IMR-90 (cell line): ENCODE measurements around the gene HDAC9. TPM values are rescaled to one million over a fixed set of nuclear protein-coding genes. Genes with fewer than 3 reads are reported as not detected.
A peak's percentile ranks its signal among the peaks of the same experiment; 100 is the strongest.

Experiments
- ATAC-seq: fragments of 200-7000 bp; cut with Tn5 transposase; 2 replicates; pipeline ENCODE4 v1.9.1; 2020; ENCODE audit warnings: low read depth, mild to moderate bottlenecking, moderate library complexity
- BruUV-seq: library from RNA; stranded (reverse); fragments of 400-500 nt; replicated peaks from 2 replicates; lab custom pipeline; 2021; lab: Mats Ljungman, UMichigan
- CTCF ChIA-PET: fragments of 300-600 bp; formaldehyde crosslinking; extraction: SDS; loops from one replicate; lab custom pipeline; 2021; ENCODE audit warnings: antibody characterized with exemption; lab: Yijun Ruan, JAX
- POLR2A ChIA-PET: fragments of 300-600 bp; sonication (Branson Sonifier 250); formaldehyde crosslinking; loops from one replicate; lab custom pipeline; 2022; ENCODE audit warnings: antibody characterized with exemption; ENCODE audit not compliant: unreplicated experiment; lab: Charles Lee
- DNase-seq: peaks from one replicate; pipeline ENCODE4 v3.0.0; 2013
- H2AFZ ChIP-seq: replicated peaks from 2 replicates; pipeline ENCODE3; 2013; ENCODE audit warnings: low read length, mild to moderate bottlenecking; ENCODE audit not compliant: poor library complexity
- H2AK5ac ChIP-seq: 2 replicates; pipeline ENCODE4 v1.6.1; 2013; ENCODE audit warnings: low read depth, low read length, inconsistent platforms
- H2AK9ac ChIP-seq: replicated peaks from 2 replicates; pipeline ENCODE3; 2013; ENCODE audit warnings: mild to moderate bottlenecking, low read depth, low read length, moderate library complexity; ENCODE audit not compliant: poor library complexity
- H2BK120ac ChIP-seq: 2 replicates; pipeline ENCODE4 v1.6.1; 2013; ENCODE audit warnings: low read depth, low read length, inconsistent platforms
- H2BK15ac ChIP-seq: 3 replicates; pipeline ENCODE4 v1.6.1; 2013; ENCODE audit warnings: low read depth, low read length, inconsistent platforms
- H2BK20ac ChIP-seq: 2 replicates; pipeline ENCODE4 v1.6.1; 2013; ENCODE audit warnings: low read depth, mild to moderate bottlenecking, inconsistent platforms, low read length, moderate library complexity
- H2BK5ac ChIP-seq: 2 replicates; pipeline ENCODE4 v1.6.1; 2013; ENCODE audit warnings: mild to moderate bottlenecking, low read depth, low read length, inconsistent platforms; ENCODE audit not compliant: poor library complexity, severe bottlenecking
- H3K14ac ChIP-seq: replicated peaks from 2 replicates; pipeline ENCODE4 v1.6.1; 2013; ENCODE audit warnings: low read depth, low read length, inconsistent platforms
- H3K18ac ChIP-seq: 2 replicates; pipeline ENCODE4 v1.6.1; 2013; ENCODE audit warnings: low read depth, low read length, control low read depth
- H3K23ac ChIP-seq: 2 replicates; pipeline ENCODE4 v1.6.1; 2013; ENCODE audit warnings: low read depth, low read length, inconsistent platforms
- H3K27ac ChIP-seq: 2 replicates; pipeline ENCODE4 v1.5.1; 2013; ENCODE audit warnings: mild to moderate bottlenecking, control low read depth, low read length; ENCODE audit not compliant: insufficient read depth
- H3K27me3 ChIP-seq: 2 replicates; pipeline ENCODE4 v1.6.1; 2013; ENCODE audit warnings: low read length; ENCODE audit not compliant: control insufficient read depth, insufficient read depth
- H3K36me3 ChIP-seq: 2 replicates; pipeline ENCODE4 v1.6.1; 2013; ENCODE audit warnings: low read length, mixed read lengths; ENCODE audit not compliant: control insufficient read depth, insufficient read depth
- H3K4ac ChIP-seq: 2 replicates; pipeline ENCODE4 v1.6.1; 2013; ENCODE audit warnings: low read depth, low read length, inconsistent platforms
- H3K4me1 ChIP-seq: 2 replicates; pipeline ENCODE4 v1.6.1; 2013; ENCODE audit warnings: low read length, mixed read lengths; ENCODE audit not compliant: control insufficient read depth, insufficient read depth
- H3K4me2 ChIP-seq: 2 replicates; pipeline ENCODE4 v1.6.1; 2013; ENCODE audit warnings: low read depth, mild to moderate bottlenecking, control low read depth, low read length, moderate library complexity
- H3K4me3 ChIP-seq: 2 replicates; pipeline ENCODE4 v1.5.1; 2013; ENCODE audit warnings: low read depth, mild to moderate bottlenecking, control low read depth, low read length, moderate library complexity; ENCODE audit not compliant: insufficient read depth
- H3K56ac ChIP-seq: 2 replicates; pipeline ENCODE4 v1.6.1; 2013; ENCODE audit warnings: low read length, inconsistent platforms; ENCODE audit not compliant: insufficient read depth; ENCODE audit errors: extremely low read depth
- H3K79me1 ChIP-seq, 2 experiments: 2 replicates each; pipeline ENCODE4 v1.6.1; 2013; ENCODE audit warnings: low read length in 2 of 2, inconsistent platforms in 1 of 2, low read depth in 1 of 2
- H3K9ac ChIP-seq: 2 replicates; pipeline ENCODE4 v1.6.1; 2013; ENCODE audit warnings: low read depth, low read length, control low read depth
- H3K9me1 ChIP-seq: 2 replicates; pipeline ENCODE4 v1.6.1; 2013; ENCODE audit warnings: low read length, inconsistent platforms; ENCODE audit not compliant: insufficient read depth
- H3K9me3 ChIP-seq: 2 replicates; pipeline ENCODE4 v1.6.1; 2013; ENCODE audit warnings: low read length; ENCODE audit not compliant: control insufficient read depth, insufficient read depth
- H4K20me1 ChIP-seq: 2 replicates; pipeline ENCODE4 v1.6.1; 2013; ENCODE audit warnings: low read length, inconsistent platforms; ENCODE audit not compliant: insufficient read depth
- H4K5ac ChIP-seq: 2 replicates; pipeline ENCODE4 v1.6.1; 2013; ENCODE audit warnings: mild to moderate bottlenecking, low read depth, low read length, control low read depth
- H4K8ac ChIP-seq, 2 experiments: 2 replicates each; pipeline ENCODE4 v1.6.1; 2013; ENCODE audit warnings: low read depth in 2 of 2, low read length in 2 of 2, control low read depth in 1 of 2, inconsistent platforms in 1 of 2
- H4K91ac ChIP-seq: 2 replicates; pipeline ENCODE4 v1.6.1; 2013; ENCODE audit warnings: low read depth, low read length, inconsistent platforms; ENCODE audit not compliant: insufficient read depth
- CTCF ChIP-seq: conservative IDR thresholded peaks from 2 replicates; pipeline ENCODE4 v1.5.1; 2012; ENCODE audit warnings: mild to moderate bottlenecking, low read depth, low read length, improper control_type of control experiment
- FOS ChIP-seq: fragments of 150-350 bp; IDR thresholded peaks from 2 replicates; pipeline ENCODE4 v1.6.1; 2016; ENCODE audit warnings: low read depth, low read length
- RFX5 ChIP-seq: IDR thresholded peaks from 2 replicates; pipeline ENCODE4 v1.8.0; 2012; ENCODE audit warnings: low read depth, mild to moderate bottlenecking, low read length, moderate library complexity
- WGBS, 2 experiments: methylation state at CpG; one replicate each; pipeline versions ENCODE4 v1.1.5 to v1.1.7; 2013; ENCODE audit warnings: missing lambda C conversion rate in 2 of 2; ENCODE audit not compliant: insufficient read length in 1 of 2; ENCODE audit errors: extremely low coverage in 2 of 2; 5-methylcytosine and 5-hydroxymethylcytosine counted together
- dilution Hi-C: fragments of 300-500 bp; cut with HindIII; formaldehyde crosslinking; loops from one replicate; pipeline ENCODE4 v1.14.3; 2018; ENCODE audit warnings: low sequenced_read_pairs; ENCODE audit not compliant: unreplicated experiment
- in situ Hi-C: fragments of 300-500 bp; cut with MboI; formaldehyde crosslinking; loops from 3 replicates; pipeline ENCODE4 v1.14.3; 2019; ENCODE audit warnings: low sequenced_read_pairs, inconsistent platforms, mixed read lengths
- intact Hi-C: fragments of 100-400 bp; cut with micrococcal nuclease; formaldehyde crosslinking; loops from 2 replicates; pipeline ENCODE4 v1.10.0; 2022
- polyA plus RNA-seq, 3 experiments: library from polyadenylated mRNA; depleted of rRNA; stranded (reverse); fragments of >200 nt; gene quantifications; 2 replicates each; pipeline ENCODE4 v1.2.3, GENCODE V29; 2012; ENCODE audit warnings: low replicate concordance in 1 of 3
- total RNA-seq: library from RNA; depleted of rRNA; stranded (reverse); fragments of >200 nt; gene quantifications from 2 replicates; pipeline ENCODE4 v1.2.3, GENCODE V29; 2012

HDAC9 gene
- total and polyA plus RNA-seq, 2 of the 4 experiments (the other 2 are of a cell fraction): 4.3 to 24.7 TPM

GRCh38 chr7:18520450-18521235, 25.1 kb downstream of the HDAC9 start:
- H3K79me1 ChIP-seq: peaks cover 0 to 6% of the 10 kb centered on the region in 2 experiments; a peak in 1 of 4 replicates
- intact Hi-C loops (no loop called here), in situ Hi-C loops (no loop called here), dilution Hi-C loops (no loop called here)
- TF ChIP-seq FOS (no peak), RFX5 (no peak), CTCF (no peak)
- H3K4me1 ChIP-seq: peaks cover 5% of the 10 kb centered on the region
- H3K14ac ChIP-seq: peak overlapping the region; percentile 93
- H3K9me3 ChIP-seq: no peaks in the 10 kb centered on the region
- peak overlapping the region; percentile 72; the same call in 1 of the 2 replicates for H3K56ac ChIP-seq
- peak overlapping the region; percentile 99 for H4K5ac ChIP-seq
- H2AK9ac ChIP-seq: no peak overlapping the region
- 0% methylated on average over 1 of the region's 5 CpGs; no CpG with 5 or more reads in 1 of the 2 experiments for WGBS, 2 experiments
- H2AFZ ChIP-seq: peak overlapping the region; percentile 84
- peak overlapping the region; percentile 57; the same call in 1 of the 2 replicates for H3K23ac ChIP-seq
- BruUV-seq: no TSS peak
- H4K8ac ChIP-seq: peak overlapping the region; percentile 7 to 88; a peak in 2 of 4 replicates
- H3K4me2 ChIP-seq: peak overlapping the region; percentile 100
- H3K9me1 ChIP-seq: no peaks in the 10 kb centered on the region
- no peaks in the 10 kb centered on the region for H3K36me3 ChIP-seq
- H3K4ac ChIP-seq: peak overlapping the region; percentile 77; the same call in 1 of the 2 replicates
- CTCF ChIA-PET: interaction anchor here (0.7 kb wide), 1 partner anchor 743 kb away, joined by 3 read pairs; no protein-coding TSS in a partner anchor
- DNase-seq (peak; percentile 83), ATAC-seq (peak; percentile 86)
- H2BK20ac ChIP-seq: peak overlapping the region; percentile 93
- POLR2A ChIA-PET: no interaction called here
- peak overlapping the region; percentile 37; the same call in 1 of the 2 replicates for H2AK5ac ChIP-seq
- H3K18ac ChIP-seq: peak overlapping the region; percentile 100
- H2BK120ac ChIP-seq: peak overlapping the region; percentile 89
- H3K4me3 ChIP-seq: no peak overlapping the region; the same call in 1 of the 2 replicates
- H2BK15ac ChIP-seq: peak overlapping the region; percentile 81; the same call in 1 of the 3 replicates
- H4K20me1 ChIP-seq: no peaks in the 10 kb centered on the region
- H2BK5ac ChIP-seq: peak overlapping the region; percentile 93
- no peaks in the 10 kb centered on the region for H3K27me3 ChIP-seq
- peak overlapping the region; percentile 91 for H3K27ac ChIP-seq
- peak overlapping the region; percentile 81 for H4K91ac ChIP-seq
- H3K9ac ChIP-seq: peak overlapping the region; percentile 79; the same call in 1 of the 2 replicates
